Neuron (in vitro differentiated cells): ENCODE data around the gene MAP2.

Experiments
- H2AFZ ChIP-seq: one replicate; pipeline ENCODE4 v1.6.1; 2013; ENCODE audit warnings: low read depth, mild to moderate bottlenecking, inconsistent platforms, low read length, moderate library complexity
- H3K27me3 ChIP-seq: one replicate; pipeline ENCODE4 v1.6.1; 2013; ENCODE audit warnings: low read length; ENCODE audit not compliant: insufficient read depth
- H3K36me3 ChIP-seq: one replicate; pipeline ENCODE4 v1.6.1; 2013; ENCODE audit warnings: low read length; ENCODE audit not compliant: insufficient read depth
- H3K4me1 ChIP-seq: one replicate; pipeline ENCODE4 v1.6.1; 2013; ENCODE audit warnings: low read length; ENCODE audit not compliant: insufficient read depth
- H3K4me3 ChIP-seq: 2 replicates; pipeline ENCODE4 v1.5.1; 2013; ENCODE audit warnings: mild to moderate bottlenecking, low read length, moderate library complexity
- H3K9me3 ChIP-seq: one replicate; pipeline ENCODE4 v1.6.1; 2013; ENCODE audit warnings: low read length

MAP2 gene

DNA sequence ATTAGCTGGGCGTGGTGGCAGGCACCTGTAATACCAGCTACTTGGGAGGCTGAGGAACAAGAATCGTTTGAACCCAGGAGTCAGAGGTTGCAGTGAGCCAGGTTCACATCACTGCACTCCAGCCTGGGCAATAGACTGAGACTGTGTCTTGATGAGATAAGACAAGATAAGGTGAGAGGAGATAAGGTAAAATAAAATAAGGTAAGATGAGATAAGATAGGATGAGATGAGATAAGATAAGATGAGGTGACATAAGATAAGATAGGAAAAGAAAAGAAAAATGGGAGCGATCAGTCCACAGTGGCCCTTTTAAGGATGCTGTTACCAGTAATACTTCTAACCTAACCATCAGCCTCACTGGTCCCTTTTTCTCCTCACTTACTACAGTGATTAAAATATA, 213.4 kb downstream of the MAP2 start:
- Histone ChIP-seq H3K4me3 (no peak overlapping the region), H3K36me3 (peaks cover 60% of the 10 kb centered on the region), H3K27me3 (no peaks in the 10 kb centered on the region), H2AFZ (no peak overlapping the region), H3K4me1 (peaks cover 10% of the 10 kb centered on the region), H3K9me3 (no peaks in the 10 kb centered on the region)

DNA sequence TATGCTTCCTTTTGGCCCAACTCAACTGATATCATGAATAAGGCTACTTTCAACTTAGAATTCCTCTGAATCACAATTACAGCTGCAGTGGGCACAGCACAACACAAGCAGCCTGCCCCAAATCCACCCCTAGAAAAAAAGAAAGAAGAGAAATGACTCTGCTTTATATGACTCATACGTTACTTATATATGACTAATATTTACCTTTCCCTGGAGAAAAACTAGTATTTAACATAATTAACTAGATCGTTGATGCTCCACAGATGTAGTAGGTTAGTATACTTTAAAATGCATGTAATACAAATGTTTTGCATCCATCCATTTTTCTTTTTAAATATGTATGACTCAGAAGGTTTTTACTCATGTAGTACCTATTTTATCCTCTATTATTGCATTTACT, 214.5 kb downstream of the MAP2 start:
- H3K4me3 ChIP-seq = no peak overlapping the region
- no peak overlapping the region for H2AFZ ChIP-seq
- no peaks in the 10 kb centered on the region for H3K9me3 ChIP-seq
- H3K4me1 ChIP-seq = peaks cover 10% of the 10 kb centered on the region
- no peaks in the 10 kb centered on the region for H3K27me3 ChIP-seq
- peaks cover 60% of the 10 kb centered on the region for H3K36me3 ChIP-seq

DNA sequence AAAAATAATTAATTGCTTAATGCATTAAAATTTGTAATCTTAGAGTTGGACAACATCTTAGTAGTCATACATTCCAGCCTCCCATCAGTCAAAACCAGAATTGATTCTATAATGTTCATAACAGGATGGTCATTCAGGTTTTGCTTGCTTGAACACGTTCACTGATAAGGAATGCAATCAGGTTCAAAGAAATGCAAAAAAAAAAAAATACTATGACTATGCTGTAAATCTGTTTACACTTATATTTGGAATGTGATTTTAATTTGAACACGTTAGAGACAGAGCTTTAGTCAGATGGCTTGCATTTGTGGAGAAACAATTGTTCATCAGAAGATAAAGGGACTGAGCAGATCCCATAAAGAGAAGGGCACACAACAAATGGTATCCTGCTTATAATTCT, 216.5 kb downstream of the MAP2 start:
- Histone ChIP-seq H3K36me3 (peaks cover 58% of the 10 kb centered on the region), H3K9me3 (no peaks in the 10 kb centered on the region), H2AFZ (no peak overlapping the region), H3K27me3 (no peaks in the 10 kb centered on the region), H3K4me3 (no peak overlapping the region), H3K4me1 (peaks cover 13% of the 10 kb centered on the region)

DNA sequence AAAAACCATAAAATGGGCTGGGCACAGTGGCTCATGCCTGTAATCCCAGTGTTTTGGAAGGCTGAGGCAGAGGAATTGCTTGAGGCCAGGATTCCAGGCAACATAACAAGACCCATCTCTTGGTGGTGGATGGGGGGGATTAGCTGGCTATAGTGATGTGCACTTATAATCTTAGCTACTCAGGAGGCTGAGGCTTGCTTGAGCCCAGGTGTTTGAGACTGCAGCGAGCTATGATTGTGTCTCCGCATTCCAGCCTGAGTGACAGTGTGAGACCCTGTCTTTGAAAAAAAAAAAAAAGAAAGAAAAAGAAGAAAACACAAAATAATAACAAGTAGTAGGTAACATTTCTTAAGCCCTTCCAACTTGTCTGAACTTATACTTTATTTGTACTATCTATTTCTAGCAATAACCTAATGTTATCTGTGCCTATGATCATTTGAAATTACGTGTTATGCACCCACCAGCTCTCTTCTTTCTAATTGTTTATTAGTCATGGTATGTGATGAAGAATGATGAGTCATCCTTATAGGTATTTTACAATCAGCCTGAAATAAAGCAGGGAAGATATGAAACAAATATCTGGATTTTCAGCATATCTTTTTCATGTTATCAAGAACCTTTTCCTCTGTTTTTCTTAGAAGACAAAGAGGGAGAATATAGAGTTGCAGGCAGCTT, 218.4 kb downstream of the MAP2 start:
- Histone ChIP-seq H3K9me3 (peaks cover 4% of the 10 kb centered on the region), H3K36me3 (peaks cover 57% of the 10 kb centered on the region), H3K27me3 (no peaks in the 10 kb centered on the region), H3K4me1 (peaks cover 4% of the 10 kb centered on the region), H2AFZ (no peak overlapping the region), H3K4me3 (no peak overlapping the region)

DNA sequence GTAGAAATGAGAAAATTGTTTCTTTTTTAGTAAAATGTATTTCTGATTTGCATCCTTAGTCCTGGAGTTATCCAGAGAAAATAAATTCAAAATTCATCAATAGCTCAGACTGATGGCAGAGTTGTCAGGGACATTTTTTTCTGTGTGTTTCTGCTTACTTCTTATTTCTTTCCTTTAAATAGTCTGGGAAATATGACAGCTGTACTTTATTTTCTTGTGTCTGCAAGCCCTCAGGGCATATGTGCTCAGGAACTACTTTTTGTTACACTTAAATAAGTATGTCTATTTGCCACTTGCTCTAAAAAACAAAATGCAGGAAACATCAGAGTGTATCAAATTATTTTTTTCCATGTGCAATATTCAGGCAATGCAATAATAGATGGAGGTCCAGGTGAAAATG, 221.0 kb downstream of the MAP2 start:
- H3K27me3 ChIP-seq = no peaks in the 10 kb centered on the region
- H3K4me3 ChIP-seq = no peak overlapping the region
- peaks cover 4% of the 10 kb centered on the region for H3K9me3 ChIP-seq
- H3K36me3 ChIP-seq = peaks cover 48% of the 10 kb centered on the region
- H3K4me1 ChIP-seq = peaks cover 4% of the 10 kb centered on the region
- H2AFZ ChIP-seq = no peak overlapping the region

DNA sequence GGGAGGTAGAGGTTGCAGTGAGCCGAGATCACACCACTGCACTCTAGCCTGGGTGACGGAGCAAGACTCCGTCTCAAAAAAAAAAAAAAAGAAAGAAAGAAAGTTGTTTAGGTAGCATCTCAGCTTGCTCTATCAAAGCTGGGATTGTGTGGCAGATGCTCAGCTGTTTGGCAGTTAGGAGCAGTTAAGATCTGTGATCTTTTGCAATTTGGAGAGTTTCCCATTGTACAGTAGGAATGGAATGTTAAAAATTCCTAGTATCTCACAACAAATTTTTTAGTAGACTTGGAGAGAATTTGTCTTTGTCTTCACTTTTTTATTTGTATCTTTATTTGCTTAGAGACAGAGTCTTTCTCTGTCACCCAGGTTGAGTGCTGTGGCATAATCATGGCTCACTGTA, 224.9 kb downstream of the MAP2 start:
- Histone ChIP-seq H3K9me3 (peaks cover 4% of the 10 kb centered on the region), H3K36me3 (peaks cover 38% of the 10 kb centered on the region), H2AFZ (no peak overlapping the region), H3K4me1 (peaks cover 21% of the 10 kb centered on the region), H3K4me3 (no peak overlapping the region), H3K27me3 (no peaks in the 10 kb centered on the region)

DNA sequence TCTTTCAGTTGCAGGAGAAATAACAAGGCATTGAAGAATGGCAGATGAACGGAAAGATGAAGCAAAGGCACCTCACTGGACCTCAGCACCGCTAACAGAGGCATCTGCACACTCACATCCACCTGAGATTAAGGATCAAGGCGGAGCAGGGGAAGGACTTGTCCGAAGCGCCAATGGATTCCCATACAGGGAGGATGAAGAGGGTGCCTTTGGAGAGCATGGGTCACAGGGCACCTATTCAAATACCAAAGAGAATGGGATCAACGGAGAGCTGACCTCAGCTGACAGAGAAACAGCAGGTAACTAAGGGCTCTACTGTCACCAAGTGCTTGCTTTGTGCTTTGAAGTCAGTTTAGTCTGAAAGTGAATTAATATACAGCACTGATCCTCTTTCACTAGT, 229.3 kb downstream of the MAP2 start:
- Histone ChIP-seq H2AFZ (no peak overlapping the region), H3K4me3 (no peak overlapping the region)

DNA sequence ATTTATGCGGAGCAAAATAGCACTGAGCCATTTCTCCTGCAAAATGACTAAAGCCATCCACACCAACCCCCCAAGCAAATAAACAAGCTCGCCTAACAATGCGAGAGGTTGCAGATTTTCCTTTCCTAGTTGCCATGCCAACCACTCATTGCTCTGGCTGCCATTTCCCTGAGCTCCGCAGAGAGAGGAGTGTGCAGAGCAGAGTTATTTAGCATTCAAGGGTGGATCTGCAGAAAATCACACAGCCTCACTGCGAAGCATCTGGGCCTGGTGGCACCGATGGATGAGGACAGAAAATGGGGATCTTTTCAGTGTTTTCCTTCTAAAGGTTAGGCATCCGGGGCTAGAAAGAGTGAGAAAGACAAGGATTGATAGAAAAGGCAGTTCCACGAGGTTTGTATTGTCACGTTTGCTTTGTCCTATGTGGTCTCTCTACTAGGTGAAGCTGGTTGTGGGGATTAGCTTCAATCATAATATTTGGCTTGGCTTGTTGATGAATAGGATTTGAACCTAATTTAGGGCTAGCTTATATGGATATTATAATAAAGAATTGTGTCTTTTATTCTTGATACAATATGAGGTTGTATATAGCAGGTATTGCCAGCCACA, 237.5 kb downstream of the MAP2 start:
- Histone ChIP-seq H3K4me1 (peaks cover 33% of the 10 kb centered on the region), H3K4me3 (peak overlapping the region; percentile 48), H2AFZ (no peak overlapping the region), H3K9me3 (no peaks in the 10 kb centered on the region), H3K27me3 (no peaks in the 10 kb centered on the region), H3K36me3 (peaks cover 25% of the 10 kb centered on the region)

More for the DNA sequence above, 229.3 kb downstream of the MAP2 start:
- no peaks in the 10 kb centered on the region for H3K9me3 ChIP-seq
- H3K27me3 ChIP-seq = no peaks in the 10 kb centered on the region
- peaks cover 53% of the 10 kb centered on the region for H3K36me3 ChIP-seq
- H3K4me1 ChIP-seq = peaks cover 39% of the 10 kb centered on the region

DNA sequence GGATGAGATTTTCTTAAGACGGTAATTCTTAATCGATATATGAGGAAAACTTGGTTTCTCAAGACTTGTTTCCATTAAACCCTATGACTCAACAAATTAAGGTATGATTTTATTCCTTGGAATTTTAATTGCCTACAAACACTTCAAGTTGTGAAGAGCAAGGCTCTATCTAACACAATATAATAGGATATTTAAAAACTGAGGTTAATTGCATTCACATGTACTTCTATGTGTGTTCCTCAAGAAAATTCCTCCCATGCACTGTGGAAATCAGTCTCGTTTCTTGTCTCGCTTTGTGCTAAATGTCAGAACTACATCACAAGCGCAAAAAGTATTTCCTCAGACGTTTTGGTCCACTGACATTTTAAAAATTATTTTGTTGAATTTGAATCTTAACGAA, 238.2 kb downstream of the MAP2 start:
- Histone ChIP-seq H3K27me3 (no peaks in the 10 kb centered on the region), H3K9me3 (no peaks in the 10 kb centered on the region), H3K4me3 (peak overlapping the region; percentile 48), H3K36me3 (peaks cover 20% of the 10 kb centered on the region), H2AFZ (no peak overlapping the region), H3K4me1 (peaks cover 33% of the 10 kb centered on the region)

DNA sequence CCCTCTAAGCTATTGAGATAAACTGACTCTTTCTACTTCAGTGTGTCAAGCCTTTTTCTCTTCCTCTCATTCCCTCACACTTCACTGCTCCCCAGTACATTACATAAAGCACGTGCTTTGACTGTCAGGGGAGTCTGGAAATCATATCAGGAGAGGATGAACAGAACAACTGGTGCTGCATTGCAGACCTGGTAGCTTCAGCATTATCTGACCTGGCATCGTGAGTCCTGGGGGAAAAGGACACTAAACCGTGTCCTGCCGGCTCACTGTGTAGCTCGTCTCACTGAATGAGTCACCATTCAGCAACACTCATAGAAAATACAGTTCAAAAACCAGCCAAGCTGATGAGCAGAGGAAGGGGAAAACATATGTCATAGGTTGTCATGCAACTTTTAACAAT, 239.3 kb downstream of the MAP2 start:
- Histone ChIP-seq H2AFZ (no peak overlapping the region), H3K36me3 (peaks cover 16% of the 10 kb centered on the region), H3K4me1 (peaks cover 33% of the 10 kb centered on the region), H3K27me3 (no peaks in the 10 kb centered on the region), H3K9me3 (no peaks in the 10 kb centered on the region), H3K4me3 (peak overlapping the region; percentile 48)

DNA sequence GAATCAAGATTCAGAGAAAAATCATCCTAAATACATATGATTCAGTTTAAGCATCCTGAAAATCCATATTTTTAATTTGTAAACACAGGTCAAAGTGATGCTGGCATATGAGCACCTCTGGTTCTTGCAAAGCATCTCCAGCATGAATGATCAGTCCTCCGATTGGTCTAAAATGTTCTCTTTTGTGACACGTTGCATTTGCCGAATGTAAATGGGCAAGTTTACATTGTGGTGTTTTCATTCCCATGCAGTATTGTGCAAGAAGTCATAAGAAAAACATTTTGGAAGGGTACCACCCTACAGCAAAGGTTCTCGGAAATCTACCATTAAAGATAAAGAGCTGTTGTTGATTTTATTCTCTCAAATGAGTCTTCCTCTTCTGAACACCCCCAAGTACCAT, 239.8 kb downstream of the MAP2 start:
- Histone ChIP-seq H3K4me3 (peak overlapping the region; percentile 48), H3K27me3 (no peaks in the 10 kb centered on the region), H2AFZ (no peak overlapping the region), H3K4me1 (peaks cover 33% of the 10 kb centered on the region), H3K36me3 (peaks cover 15% of the 10 kb centered on the region), H3K9me3 (no peaks in the 10 kb centered on the region)

DNA sequence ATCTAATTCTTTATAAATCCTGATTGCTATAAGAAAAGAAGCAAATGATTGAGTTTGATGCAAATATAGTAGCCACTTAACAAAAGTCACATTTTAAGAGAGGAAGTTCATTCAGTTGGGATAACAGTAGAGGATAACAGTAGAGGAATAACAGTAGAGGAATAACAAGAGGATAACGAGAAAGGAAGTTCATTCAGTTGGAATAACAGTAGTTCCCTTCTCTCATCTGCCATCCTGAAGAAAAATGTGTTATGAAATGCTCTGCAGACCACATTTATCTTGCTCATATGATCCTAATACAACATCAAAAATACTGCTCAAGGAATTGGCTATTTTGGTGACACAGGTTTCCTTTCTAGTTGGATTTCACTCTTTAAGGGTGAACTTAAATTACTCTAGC, 242.4 kb downstream of the MAP2 start:
- H2AFZ ChIP-seq = no peak overlapping the region
- peaks cover 40% of the 10 kb centered on the region for H3K4me1 ChIP-seq

DNA sequence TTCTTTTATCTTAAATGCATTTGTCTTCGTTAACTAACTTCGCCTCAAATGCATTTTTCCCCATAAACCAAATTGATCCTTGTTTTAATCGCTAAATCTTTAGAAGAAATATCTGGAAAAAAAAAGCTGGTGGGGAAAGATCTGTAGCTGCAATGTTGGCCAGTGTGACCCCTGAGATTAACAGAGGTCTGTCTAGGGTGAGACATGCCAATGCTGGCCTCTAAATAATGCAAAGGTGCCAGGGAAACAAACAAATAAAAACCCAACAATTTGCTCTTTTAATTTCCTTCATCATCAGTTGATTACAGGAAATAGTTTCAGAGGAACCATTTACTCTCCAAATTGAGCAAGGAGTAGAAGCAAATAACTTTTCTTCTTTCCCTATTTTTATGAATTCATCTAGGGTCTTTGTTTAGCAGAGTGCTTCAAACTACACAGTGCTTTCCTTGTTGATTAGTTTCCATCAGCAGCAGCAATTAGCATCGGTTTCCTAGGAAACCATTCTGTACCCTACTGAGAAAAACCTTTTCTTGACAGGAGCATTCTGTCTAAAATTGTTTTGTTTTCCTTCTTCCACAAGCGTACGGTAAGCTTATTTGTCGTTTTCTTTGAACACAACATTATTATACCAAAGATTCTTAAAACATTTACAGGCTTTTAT, 247.3 kb downstream of the MAP2 start:
- Histone ChIP-seq H3K9me3 (no peaks in the 10 kb centered on the region), H3K4me3 (no peak overlapping the region), H3K4me1 (peaks cover 19% of the 10 kb centered on the region), H3K36me3 (peaks cover 52% of the 10 kb centered on the region), H2AFZ (no peak overlapping the region), H3K27me3 (no peaks in the 10 kb centered on the region)

More for the DNA sequence above, 242.4 kb downstream of the MAP2 start:
- no peaks in the 10 kb centered on the region for H3K27me3 ChIP-seq
- H3K4me3 ChIP-seq = no peak overlapping the region
- H3K9me3 ChIP-seq = no peaks in the 10 kb centered on the region
- H3K36me3 ChIP-seq = peaks cover 33% of the 10 kb centered on the region
